SK-N-SH treated with all-trans-retinoic acid at 6 μM for 48 hours (cell line): Measurements from ENCODE around the gene ERC1.

Experiments
- ATAC-seq: fragments of 200-7000 bp; cut with Tn5 transposase; 3 replicates; pipeline ENCODE4 v1.9.1; 2020; ENCODE audit warnings: mild to moderate bottlenecking, moderate library complexity
- ARNTL ChIP-seq: fragments of 450-650 bp; formaldehyde crosslinking; IDR thresholded peaks from 2 replicates; pipeline ENCODE4 v1.5.0; 2020; ENCODE audit warnings: low read depth, mild to moderate bottlenecking, moderate library complexity, borderline replicate concordance
- BACH2 ChIP-seq: fragments of 250-450 bp; sonication (Bioruptor Pico); IDR thresholded peaks from 2 replicates; pipeline ENCODE4 v1.9.0; 2021; ENCODE audit warnings: mild to moderate bottlenecking, borderline replicate concordance
- CSDC2 ChIP-seq: fragments of 250-450 bp; sonication (Bioruptor Pico); IDR thresholded peaks from 2 replicates; pipeline ENCODE4 v1.5.0; 2020; ENCODE audit warnings: mild to moderate bottlenecking, moderate library complexity
- ESRRG ChIP-seq: fragments of 250-450 bp; sonication (Bioruptor Pico); IDR thresholded peaks from 2 replicates; pipeline ENCODE4 v1.6.1; 2021; ENCODE audit warnings: mild to moderate bottlenecking
- GLIS3 ChIP-seq: fragments of 250-450 bp; sonication (Bioruptor Pico); IDR thresholded peaks from 2 replicates; pipeline ENCODE4 v1.5.0; 2020; ENCODE audit warnings: mild to moderate bottlenecking, moderate library complexity
- ISL1 ChIP-seq: fragments of 250-450 bp; sonication (Bioruptor Pico); IDR thresholded peaks from 2 replicates; pipeline ENCODE4 v2.1.2; 2022; ENCODE audit warnings: mild to moderate bottlenecking, moderate library complexity
- OSR1 ChIP-seq: fragments of 250-450 bp; sonication (Bioruptor Pico); IDR thresholded peaks from 2 replicates; pipeline ENCODE4 v1.8.0; 2022; ENCODE audit warnings: moderate library complexity, mild to moderate bottlenecking, inconsistent platforms
- POU6F1 ChIP-seq: fragments of 250-450 bp; sonication (Bioruptor Pico); IDR thresholded peaks from 2 replicates; pipeline ENCODE4 v1.8.0; 2021; ENCODE audit warnings: low read depth, mild to moderate bottlenecking, moderate library complexity, borderline replicate concordance
- PPARA ChIP-seq: fragments of 250-450 bp; sonication (Bioruptor Pico); IDR thresholded peaks from 2 replicates; pipeline ENCODE4 v1.5.0; 2020; ENCODE audit warnings: mild to moderate bottlenecking, borderline replicate concordance
- RARB ChIP-seq: fragments of 250-450 bp; sonication (Bioruptor Pico); IDR thresholded peaks from 2 replicates; pipeline ENCODE4 v1.8.0; 2021; ENCODE audit warnings: mild to moderate bottlenecking, moderate library complexity
- SNAI2 ChIP-seq: fragments of 250-450 bp; sonication (Bioruptor Pico); IDR thresholded peaks from 2 replicates; pipeline ENCODE4 v1.5.0; 2020; ENCODE audit warnings: mild to moderate bottlenecking, moderate library complexity
- TOX ChIP-seq: fragments of 250-450 bp; sonication (Bioruptor Pico); IDR thresholded peaks from 2 replicates; pipeline ENCODE4 v1.8.0; 2021; ENCODE audit warnings: mild to moderate bottlenecking, moderate library complexity, borderline replicate concordance
- TSHZ2 ChIP-seq: fragments of 250-450 bp; sonication (Bioruptor Pico); IDR thresholded peaks from 2 replicates; pipeline ENCODE4 v1.5.0; 2020; ENCODE audit warnings: mild to moderate bottlenecking, moderate library complexity
- ZC3H10 ChIP-seq: fragments of 250-450 bp; sonication (Bioruptor Pico); IDR thresholded peaks from 2 replicates; pipeline ENCODE4 v1.5.1; 2021; ENCODE audit warnings: mild to moderate bottlenecking, moderate library complexity
- ZFP3 ChIP-seq: fragments of 250-450 bp; sonication (Bioruptor Pico); IDR thresholded peaks from 2 replicates; pipeline ENCODE4 v1.5.0; 2020; ENCODE audit warnings: mild to moderate bottlenecking, moderate library complexity
- ZFP30 ChIP-seq: fragments of 450-650 bp; formaldehyde crosslinking; IDR thresholded peaks from 2 replicates; pipeline ENCODE4 v1.5.0; 2022; ENCODE audit warnings: mild to moderate bottlenecking, moderate library complexity
- ZNF70 ChIP-seq: fragments of 450-650 bp; formaldehyde crosslinking; IDR thresholded peaks from 2 replicates; pipeline ENCODE4 v1.5.0; 2020; ENCODE audit warnings: mild to moderate bottlenecking, moderate library complexity
- ZNF8 ChIP-seq: fragments of 450-650 bp; formaldehyde crosslinking; IDR thresholded peaks from 2 replicates; pipeline ENCODE4 v1.5.0; 2020; ENCODE audit warnings: mild to moderate bottlenecking, moderate library complexity
- TF ChIP-seq, protein P1 (sequence below): fragments of 250-450 bp; sonication (Bioruptor Pico); IDR thresholded peaks from 2 replicates; pipeline ENCODE4 v1.5.1; 2020; ENCODE audit warnings: low read depth, mild to moderate bottlenecking, moderate library complexity
- TF ChIP-seq, protein P2 (sequence below): fragments of 250-450 bp; sonication (Bioruptor Pico); IDR thresholded peaks from 2 replicates; pipeline ENCODE4 v1.8.0; 2020; ENCODE audit warnings: mild to moderate bottlenecking, moderate library complexity, borderline replicate concordance

Gene ERC1

DNA sequence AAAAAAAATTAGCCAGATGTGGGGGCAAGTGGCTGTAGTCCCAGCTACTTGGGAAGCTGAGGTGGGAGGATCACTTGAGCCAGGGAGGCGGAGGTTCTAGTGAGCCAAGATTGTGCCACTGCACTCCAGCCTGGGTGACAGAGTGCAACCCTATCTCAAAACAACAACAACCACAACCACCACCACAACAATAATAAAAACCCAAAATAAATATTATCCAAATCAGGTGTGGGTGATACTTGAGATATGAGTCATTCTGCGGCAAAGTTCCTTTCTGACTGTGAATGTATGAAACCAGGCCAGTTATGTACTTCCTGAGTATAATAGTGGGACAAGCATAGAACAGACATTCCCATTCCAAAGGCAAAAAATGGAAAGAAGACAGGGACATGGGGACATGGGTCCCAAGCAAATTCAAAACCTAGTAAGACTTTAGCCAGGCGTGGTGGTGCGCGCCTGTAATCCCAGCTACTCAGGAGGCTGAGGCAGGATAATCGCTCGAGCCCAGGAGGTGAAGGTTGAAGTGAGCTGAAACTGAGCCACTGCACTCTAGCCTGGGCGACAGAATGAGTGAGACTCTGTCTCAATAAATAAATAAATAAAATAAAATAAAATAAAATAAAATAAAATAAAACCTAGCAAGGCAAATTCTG is 9.7 kb upstream of the ERC1 start (continued):
- TF ChIP-seq TSHZ2 (CRISPR knock-in tag) (no peak), PPARA (CRISPR knock-in tag) (no peak), ZFP3 (CRISPR knock-in tag) (no peak), ZNF70 (CRISPR knock-in tag) (no peak), ZC3H10 (CRISPR knock-in tag) (no peak), TOX (CRISPR knock-in tag) (no peak)
- TF ChIP-seq, protein P1, sequence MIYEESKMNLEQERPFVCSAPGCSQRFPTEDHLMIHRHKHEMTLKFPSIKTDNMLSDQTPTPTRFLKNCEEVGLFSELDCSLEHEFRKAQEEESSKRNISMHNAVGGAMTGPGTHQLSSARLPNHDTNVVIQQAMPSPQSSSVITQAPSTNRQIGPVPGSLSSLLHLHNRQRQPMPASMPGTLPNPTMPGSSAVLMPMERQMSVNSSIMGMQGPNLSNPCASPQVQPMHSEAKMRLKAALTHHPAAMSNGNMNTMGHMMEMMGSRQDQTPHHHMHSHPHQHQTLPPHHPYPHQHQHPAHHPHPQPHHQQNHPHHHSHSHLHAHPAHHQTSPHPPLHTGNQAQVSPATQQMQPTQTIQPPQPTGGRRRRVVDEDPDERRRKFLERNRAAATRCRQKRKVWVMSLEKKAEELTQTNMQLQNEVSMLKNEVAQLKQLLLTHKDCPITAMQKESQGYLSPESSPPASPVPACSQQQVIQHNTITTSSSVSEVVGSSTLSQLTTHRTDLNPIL (CRISPR knock-in tag): no peak

GRCh38 chr12:981961-982360 is 9.1 kb upstream of the ERC1 start:
- TF ChIP-seq GLIS3 (CRISPR knock-in tag) (no peak), ZFP30 (CRISPR knock-in tag) (no peak), ISL1 (CRISPR knock-in tag) (no peak), ZNF70 (CRISPR knock-in tag) (no peak), BACH2 (CRISPR knock-in tag) (no peak)
- TF ChIP-seq, protein P1 (CRISPR knock-in tag): no peak
- TF ChIP-seq, protein P2, sequence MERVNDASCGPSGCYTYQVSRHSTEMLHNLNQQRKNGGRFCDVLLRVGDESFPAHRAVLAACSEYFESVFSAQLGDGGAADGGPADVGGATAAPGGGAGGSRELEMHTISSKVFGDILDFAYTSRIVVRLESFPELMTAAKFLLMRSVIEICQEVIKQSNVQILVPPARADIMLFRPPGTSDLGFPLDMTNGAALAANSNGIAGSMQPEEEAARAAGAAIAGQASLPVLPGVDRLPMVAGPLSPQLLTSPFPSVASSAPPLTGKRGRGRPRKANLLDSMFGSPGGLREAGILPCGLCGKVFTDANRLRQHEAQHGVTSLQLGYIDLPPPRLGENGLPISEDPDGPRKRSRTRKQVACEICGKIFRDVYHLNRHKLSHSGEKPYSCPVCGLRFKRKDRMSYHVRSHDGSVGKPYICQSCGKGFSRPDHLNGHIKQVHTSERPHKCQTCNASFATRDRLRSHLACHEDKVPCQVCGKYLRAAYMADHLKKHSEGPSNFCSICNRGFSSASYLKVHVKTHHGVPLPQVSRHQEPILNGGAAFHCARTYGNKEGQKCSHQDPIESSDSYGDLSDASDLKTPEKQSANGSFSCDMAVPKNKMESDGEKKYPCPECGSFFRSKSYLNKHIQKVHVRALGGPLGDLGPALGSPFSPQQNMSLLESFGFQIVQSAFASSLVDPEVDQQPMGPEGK (CRISPR knock-in tag): no peak

DNA sequence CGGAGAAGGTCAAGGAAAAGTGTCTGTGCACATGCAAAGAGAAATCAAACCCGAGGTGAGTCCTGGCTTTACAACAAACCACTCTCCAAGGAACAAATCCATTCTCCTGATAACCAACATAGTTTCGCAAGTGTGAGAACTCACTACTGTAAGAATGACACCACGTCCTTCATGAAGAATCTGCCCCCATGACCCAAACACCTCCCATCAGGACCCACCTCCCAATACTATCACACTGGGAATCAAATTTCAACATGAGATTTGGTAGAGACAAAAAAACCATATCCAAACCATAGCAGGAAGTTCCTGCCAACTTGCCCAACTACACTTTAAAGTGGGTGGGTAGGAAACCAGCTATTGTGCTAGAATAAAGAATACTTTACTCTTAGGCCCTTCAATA is 2.4 kb upstream of the ERC1 start:
- no peak for ATAC-seq
- no peak for TF ChIP-seq OSR1 (CRISPR knock-in tag)
- no peak for TF ChIP-seq RARB (CRISPR knock-in tag)
- TF ChIP-seq ZFP3 (CRISPR knock-in tag): no peak
- TF ChIP-seq ESRRG: no peak
- TF ChIP-seq SNAI2: no peak
- TF ChIP-seq, protein P2 (CRISPR knock-in tag): no peak
- no peak for TF ChIP-seq PPARA (CRISPR knock-in tag)
- no peak for TF ChIP-seq TOX (CRISPR knock-in tag)
- TF ChIP-seq ZNF70 (CRISPR knock-in tag): no peak
- TF ChIP-seq CSDC2: no peak
- TF ChIP-seq BACH2 (CRISPR knock-in tag): no peak
- no peak for TF ChIP-seq ZFP30 (CRISPR knock-in tag)
- no peak for TF ChIP-seq ZNF8
- TF ChIP-seq, protein P1 (CRISPR knock-in tag): no peak
- TF ChIP-seq ZC3H10 (CRISPR knock-in tag): no peak
- no peak for TF ChIP-seq ARNTL
- no peak for TF ChIP-seq POU6F1 (CRISPR knock-in tag)
- TF ChIP-seq TSHZ2 (CRISPR knock-in tag): no peak

More at GRCh38 chr12:981961-982360, 9.1 kb upstream of the ERC1 start:
- ATAC-seq: no peak
